Panc1 (cell line): ENCODE measurements around the gene LSM6. TPM values are rescaled to one million over a fixed set of nuclear protein-coding genes. Genes with fewer than 3 reads are reported as not detected.

Experiments
- ATAC-seq: fragments of 200-7000 bp; cut with Tn5 transposase; 2 replicates; pipeline ENCODE4 v1.9.1; 2020; ENCODE audit warnings: mild to moderate bottlenecking, moderate library complexity
- Bru-seq: library from RNA; stranded (reverse); fragments of 400-500 nt; gene quantifications from one replicate; lab custom pipeline; 2021; lab: Mats Ljungman, UMichigan
- BruChase-seq, 2 experiments: library from RNA; stranded (reverse); fragments of 400-500 nt; gene quantifications; one replicate each; lab custom pipeline; 2021; lab: Mats Ljungman, UMichigan
- BruUV-seq: library from RNA; stranded (reverse); fragments of 400-500 nt; replicated peaks from 2 replicates; lab custom pipeline; 2021; lab: Mats Ljungman, UMichigan
- CTCF ChIA-PET: fragments of 300-600 bp; sonication (Branson Sonifier 250); formaldehyde crosslinking; loops from one replicate; lab custom pipeline; 2022; ENCODE audit warnings: antibody characterized with exemption; lab: Charles Lee
- POLR2A ChIA-PET: fragments of 300-600 bp; sonication (Branson Sonifier 250); formaldehyde crosslinking; loops from one replicate; lab custom pipeline; 2022; ENCODE audit warnings: antibody characterized with exemption; lab: Charles Lee
- DNase-seq: peaks from one replicate; pipeline ENCODE4 v3.0.0-alpha.2; 2010; ENCODE audit warnings: low read depth, low spot score
- H3K27ac ChIP-seq: 2 replicates; pipeline ENCODE4 v1.5.1; 2011; ENCODE audit warnings: mild to moderate bottlenecking, low read length, inconsistent platforms
- H3K27me3 ChIP-seq: fragments of 200-500 bp; sonication (Bioruptor generic); 2 replicates; pipeline ENCODE4 v1.6.0; 2014; ENCODE audit warnings: low read length, inconsistent platforms; ENCODE audit not compliant: control insufficient read depth, insufficient read depth
- H3K36me3 ChIP-seq: fragments of 200-500 bp; sonication (Bioruptor generic); 2 replicates; pipeline ENCODE4 v1.5.1; 2014; ENCODE audit warnings: inconsistent platforms, mild to moderate bottlenecking, low read length, moderate library complexity; ENCODE audit not compliant: control insufficient read depth, insufficient read depth
- H3K4me1 ChIP-seq: 2 replicates; pipeline ENCODE4 v1.5.1; 2011; ENCODE audit warnings: inconsistent platforms, mild to moderate bottlenecking, low read length, moderate library complexity; ENCODE audit not compliant: control insufficient read depth, insufficient read depth
- H3K4me3 ChIP-seq, 2 experiments: 2 replicates each; pipeline ENCODE4 v1.5.1; 2011 to 2012; ENCODE audit warnings: low read depth in 2 of 2, low read length in 2 of 2, mild to moderate bottlenecking in 2 of 2, inconsistent platforms in 1 of 2, moderate library complexity in 1 of 2
- H3K9me3 ChIP-seq: fragments of 200-500 bp; sonication (Bioruptor generic); 2 replicates; pipeline ENCODE4 v1.5.1; 2014; ENCODE audit warnings: low read depth, mild to moderate bottlenecking, inconsistent platforms, low read length, moderate library complexity; ENCODE audit not compliant: control insufficient read depth, insufficient read depth
- POLR2AphosphoS5 ChIP-seq: IDR thresholded peaks from 2 replicates; pipeline ENCODE4 v1.6.1; 2012; ENCODE audit warnings: mild to moderate bottlenecking, low read depth, low read length, moderate library complexity
- SIN3A ChIP-seq: IDR thresholded peaks from 2 replicates; pipeline ENCODE4 v1.6.1; 2012; ENCODE audit warnings: low read depth, mild to moderate bottlenecking, low read length, moderate library complexity, borderline replicate concordance; ENCODE audit not compliant: insufficient read depth
- TCF7L2 ChIP-seq: IDR thresholded peaks from 2 replicates; pipeline ENCODE4 v1.6.1; 2011; ENCODE audit warnings: mild to moderate bottlenecking, low read depth, low read length, inconsistent platforms
- in situ Hi-C: cut with HindIII; loops from 2 replicates; pipeline ENCODE4 v1.10.0; 2016; ENCODE audit warnings: low sequenced_read_pairs, low pct_unique_long_range_greater_than_20kb
- intact Hi-C: fragments of 100-400 bp; cut with micrococcal nuclease; formaldehyde crosslinking; loops from one replicate; pipeline ENCODE4 v1.10.0; 2022; ENCODE audit not compliant: unreplicated experiment
- long read RNA-seq: library from polyadenylated mRNA; unstranded; transcript quantifications from one replicate; pipeline ENCODE4 v2.0.0, GENCODE V29; 2021; ENCODE audit not compliant: unreplicated experiment
- polyA plus RNA-seq: library from polyadenylated mRNA; unstranded; fragments of >200 nt; gene quantifications from one replicate; pipeline ENCODE4 v1.2.1, GENCODE V29; 2012; ENCODE audit warnings: missing spikeins; ENCODE audit not compliant: insufficient read length
- total RNA-seq: library from RNA; stranded (reverse); gene quantifications from one replicate; pipeline ENCODE4 v1.2.1, GENCODE V29; 2021; ENCODE audit not compliant: unreplicated experiment
- TF ChIP-seq, protein P1 (sequence below), 2 experiments: IDR thresholded peaks; 2 replicates each; pipeline ENCODE4 v1.6.1; 2011 to 2012; ENCODE audit warnings: low read depth in 2 of 2, control low read depth in 1 of 2, low read length in 1 of 2, mild to moderate bottlenecking in 1 of 2, moderate library complexity in 1 of 2; ENCODE audit not compliant: insufficient read depth in 1 of 2
- TF ChIP-seq, protein P2 (sequence below): fragments of 450-650 bp; IDR thresholded peaks from 2 replicates; pipeline ENCODE4 v1.5.1; 2017; ENCODE audit warnings: mild to moderate bottlenecking

The LSM6 gene
- total RNA-seq, result 15.9 TPM
- 17.0 TPM for polyA plus RNA-seq
- percentile 79 among the genes with signal in this experiment for Bru-seq, nascent RNA
- BruChase-seq, experiment 1, labeled RNA remaining after a 2-hour chase, result percentile 65 among the genes with signal in this experiment
- BruChase-seq, experiment 2, labeled RNA remaining after a 6-hour chase, result percentile 65 among the genes with signal in this experiment
- long read RNA-seq, transcript LSM6-201 (4 exons, 2,259 nt), result major isoform, 15 of 27 reads
- long read RNA-seq, partial matches to known transcripts, result 9 of 27 reads
- long read RNA-seq, other reads (novel, unspliced or antisense), result 1 of 27 reads

DNA sequence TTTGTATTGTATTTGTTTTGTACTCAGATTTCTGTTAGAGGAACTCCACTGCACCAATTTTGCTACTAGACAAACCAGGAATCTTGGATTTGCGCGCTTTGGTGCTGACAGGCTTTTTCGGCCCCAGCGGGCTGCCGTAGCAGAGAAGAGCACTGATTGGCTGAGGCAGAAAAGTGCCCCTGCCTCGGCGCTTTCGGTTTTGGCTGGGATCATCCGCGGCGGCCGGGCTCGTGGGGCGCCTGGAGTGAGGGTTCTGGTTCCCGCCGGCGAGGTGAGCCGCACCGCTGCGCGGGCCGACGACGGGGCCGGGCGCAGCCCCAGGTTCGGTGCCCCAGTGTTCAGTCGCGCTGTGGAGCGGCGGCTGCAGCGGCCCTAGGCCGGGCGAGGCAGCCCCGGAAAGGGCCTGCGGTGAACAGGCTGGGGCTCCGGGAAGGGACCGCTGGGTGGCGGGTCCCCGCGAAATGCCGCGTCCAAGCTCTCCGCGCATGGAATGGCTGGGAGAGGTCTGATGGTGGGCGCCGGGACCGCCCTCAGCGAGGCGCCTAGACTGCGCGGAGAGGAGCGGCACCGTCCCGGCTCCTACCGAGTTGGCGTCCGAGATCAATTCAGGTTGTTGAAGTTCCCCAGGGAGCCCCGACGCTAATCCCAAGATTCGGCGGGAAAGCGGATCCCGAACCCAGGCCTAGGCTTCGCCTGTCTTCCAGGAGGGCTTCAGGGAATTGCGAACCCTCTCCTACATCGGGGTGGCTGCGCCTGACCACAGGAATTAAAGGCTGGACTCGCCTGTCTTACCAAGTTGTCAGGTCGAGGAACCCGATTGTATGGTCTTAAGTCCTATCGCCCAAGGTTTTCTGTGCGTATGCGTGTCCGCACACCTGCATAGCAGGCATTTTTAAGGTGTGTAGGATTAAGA, at the start of gene LSM6:
TSS of gene LSM6 (plus strand) at position 178 of the 913 bp plus-strand sequence. CDS start 7,204 bp downstream, outside the sequence.
- POLR2A ChIA-PET, result no interaction called here
- TSS peak; percentile 84 for BruUV-seq

DNA sequence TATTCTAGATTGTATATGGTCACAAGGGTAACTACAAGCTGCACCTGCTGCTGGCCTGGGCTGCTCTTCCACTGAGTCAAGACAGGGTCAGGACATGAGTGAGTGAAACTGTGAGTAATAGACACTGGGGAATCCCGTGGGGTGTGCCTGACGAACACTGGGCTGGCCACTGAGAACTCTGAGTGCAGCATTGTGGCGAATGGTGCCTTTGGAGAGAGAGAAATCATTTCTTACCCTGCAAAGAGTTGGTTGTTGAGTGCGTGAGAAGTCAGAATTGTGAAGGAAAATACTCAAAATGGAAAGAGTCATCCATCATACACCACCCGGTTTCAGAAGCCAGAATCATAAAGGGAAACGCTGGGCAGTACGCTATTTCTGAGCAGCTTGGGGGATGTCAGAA, 43.1 kb upstream of the LSM6 start:
- intact Hi-C loops, result no loop called here

More for the DNA sequence above, at the start of gene LSM6:
- peak within 1 kb of the TSS; percentile 88 for H3K27ac ChIP-seq
- no peaks in the 10 kb centered on the region for H3K9me3 ChIP-seq
- H3K36me3 ChIP-seq, result peaks cover 5% of the 10 kb centered on the region; the same call in 1 of the 2 replicates
- H3K4me1 ChIP-seq, result peaks cover 5% of the 10 kb centered on the region; the same call in 1 of the 2 replicates
- TF ChIP-seq TCF7L2, result no peak
- peak; percentile 51; the same call in 1 of the 2 replicates for TF ChIP-seq POLR2AphosphoS5
- TF ChIP-seq, protein P1, sequence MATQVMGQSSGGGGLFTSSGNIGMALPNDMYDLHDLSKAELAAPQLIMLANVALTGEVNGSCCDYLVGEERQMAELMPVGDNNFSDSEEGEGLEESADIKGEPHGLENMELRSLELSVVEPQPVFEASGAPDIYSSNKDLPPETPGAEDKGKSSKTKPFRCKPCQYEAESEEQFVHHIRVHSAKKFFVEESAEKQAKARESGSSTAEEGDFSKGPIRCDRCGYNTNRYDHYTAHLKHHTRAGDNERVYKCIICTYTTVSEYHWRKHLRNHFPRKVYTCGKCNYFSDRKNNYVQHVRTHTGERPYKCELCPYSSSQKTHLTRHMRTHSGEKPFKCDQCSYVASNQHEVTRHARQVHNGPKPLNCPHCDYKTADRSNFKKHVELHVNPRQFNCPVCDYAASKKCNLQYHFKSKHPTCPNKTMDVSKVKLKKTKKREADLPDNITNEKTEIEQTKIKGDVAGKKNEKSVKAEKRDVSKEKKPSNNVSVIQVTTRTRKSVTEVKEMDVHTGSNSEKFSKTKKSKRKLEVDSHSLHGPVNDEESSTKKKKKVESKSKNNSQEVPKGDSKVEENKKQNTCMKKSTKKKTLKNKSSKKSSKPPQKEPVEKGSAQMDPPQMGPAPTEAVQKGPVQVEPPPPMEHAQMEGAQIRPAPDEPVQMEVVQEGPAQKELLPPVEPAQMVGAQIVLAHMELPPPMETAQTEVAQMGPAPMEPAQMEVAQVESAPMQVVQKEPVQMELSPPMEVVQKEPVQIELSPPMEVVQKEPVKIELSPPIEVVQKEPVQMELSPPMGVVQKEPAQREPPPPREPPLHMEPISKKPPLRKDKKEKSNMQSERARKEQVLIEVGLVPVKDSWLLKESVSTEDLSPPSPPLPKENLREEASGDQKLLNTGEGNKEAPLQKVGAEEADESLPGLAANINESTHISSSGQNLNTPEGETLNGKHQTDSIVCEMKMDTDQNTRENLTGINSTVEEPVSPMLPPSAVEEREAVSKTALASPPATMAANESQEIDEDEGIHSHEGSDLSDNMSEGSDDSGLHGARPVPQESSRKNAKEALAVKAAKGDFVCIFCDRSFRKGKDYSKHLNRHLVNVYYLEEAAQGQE (IDR thresholded peaks at IDR 0.05; ENCODE audit: insufficient read depth in 1 of 2, low read depth in 2 of 2, low read length in 1 of 2), result 0 out of 4 replicates have a peak, but pooled peaks of 1 of the 2 experiments have one; percentile 33
- TF ChIP-seq, protein P2, sequence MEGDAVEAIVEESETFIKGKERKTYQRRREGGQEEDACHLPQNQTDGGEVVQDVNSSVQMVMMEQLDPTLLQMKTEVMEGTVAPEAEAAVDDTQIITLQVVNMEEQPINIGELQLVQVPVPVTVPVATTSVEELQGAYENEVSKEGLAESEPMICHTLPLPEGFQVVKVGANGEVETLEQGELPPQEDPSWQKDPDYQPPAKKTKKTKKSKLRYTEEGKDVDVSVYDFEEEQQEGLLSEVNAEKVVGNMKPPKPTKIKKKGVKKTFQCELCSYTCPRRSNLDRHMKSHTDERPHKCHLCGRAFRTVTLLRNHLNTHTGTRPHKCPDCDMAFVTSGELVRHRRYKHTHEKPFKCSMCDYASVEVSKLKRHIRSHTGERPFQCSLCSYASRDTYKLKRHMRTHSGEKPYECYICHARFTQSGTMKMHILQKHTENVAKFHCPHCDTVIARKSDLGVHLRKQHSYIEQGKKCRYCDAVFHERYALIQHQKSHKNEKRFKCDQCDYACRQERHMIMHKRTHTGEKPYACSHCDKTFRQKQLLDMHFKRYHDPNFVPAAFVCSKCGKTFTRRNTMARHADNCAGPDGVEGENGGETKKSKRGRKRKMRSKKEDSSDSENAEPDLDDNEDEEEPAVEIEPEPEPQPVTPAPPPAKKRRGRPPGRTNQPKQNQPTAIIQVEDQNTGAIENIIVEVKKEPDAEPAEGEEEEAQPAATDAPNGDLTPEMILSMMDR, result no peak
- TF ChIP-seq SIN3A, result no peak
- intact Hi-C loops, result no loop called here
- DNase-seq (peak; percentile 39), ATAC-seq (peak; percentile 97)
- in situ Hi-C loops, result no loop called here
- H3K4me3 ChIP-seq, result peak within 1 kb of the TSS; percentile 77 to 83
- CTCF ChIA-PET, result no interaction called here
- H3K27me3 ChIP-seq, result no peaks in the 10 kb centered on the region

More for the DNA sequence above, 43.1 kb upstream of the LSM6 start:
- ChIA-PET CTCF (no interaction called here), POLR2A (no interaction called here)
- Histone ChIP-seq H3K36me3 (no peaks in the 10 kb centered on the region), H3K4me3 (no peak overlapping the region), H3K9me3 (no peaks in the 10 kb centered on the region), H3K4me1 (no peaks in the 10 kb centered on the region), H3K27me3 (no peaks in the 10 kb centered on the region), H3K27ac (no peak overlapping the region)
- TF ChIP-seq, protein P1 (IDR thresholded peaks at IDR 0.05; ENCODE audit: insufficient read depth in 1 of 2, low read depth in 2 of 2, low read length in 1 of 2), result no peak
- TF ChIP-seq, protein P2, result no peak
- no peak for TF ChIP-seq SIN3A
- no peak for DNase-seq
- BruUV-seq, result no TSS peak
- no peak for ATAC-seq
- in situ Hi-C loops, result no loop called here
